ENCODE measurements around the gene ZSCAN32.

ZSCAN32 gene

GRCh38 chr16:3408561-3409197 is 7.9 kb upstream of the ZSCAN32 start:
- no peak for ATAC-seq
- TF ChIP-seq, protein P1, sequence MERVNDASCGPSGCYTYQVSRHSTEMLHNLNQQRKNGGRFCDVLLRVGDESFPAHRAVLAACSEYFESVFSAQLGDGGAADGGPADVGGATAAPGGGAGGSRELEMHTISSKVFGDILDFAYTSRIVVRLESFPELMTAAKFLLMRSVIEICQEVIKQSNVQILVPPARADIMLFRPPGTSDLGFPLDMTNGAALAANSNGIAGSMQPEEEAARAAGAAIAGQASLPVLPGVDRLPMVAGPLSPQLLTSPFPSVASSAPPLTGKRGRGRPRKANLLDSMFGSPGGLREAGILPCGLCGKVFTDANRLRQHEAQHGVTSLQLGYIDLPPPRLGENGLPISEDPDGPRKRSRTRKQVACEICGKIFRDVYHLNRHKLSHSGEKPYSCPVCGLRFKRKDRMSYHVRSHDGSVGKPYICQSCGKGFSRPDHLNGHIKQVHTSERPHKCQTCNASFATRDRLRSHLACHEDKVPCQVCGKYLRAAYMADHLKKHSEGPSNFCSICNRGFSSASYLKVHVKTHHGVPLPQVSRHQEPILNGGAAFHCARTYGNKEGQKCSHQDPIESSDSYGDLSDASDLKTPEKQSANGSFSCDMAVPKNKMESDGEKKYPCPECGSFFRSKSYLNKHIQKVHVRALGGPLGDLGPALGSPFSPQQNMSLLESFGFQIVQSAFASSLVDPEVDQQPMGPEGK (CRISPR knock-in tag; IDR thresholded peaks at IDR 0.05; ENCODE audit: borderline replicate concordance), result no peak
- no peak for TF ChIP-seq ZFP3 (CRISPR knock-in tag; IDR thresholded peaks at IDR 0.05)
- no peak for TF ChIP-seq CSRNP3 (CRISPR knock-in tag; IDR thresholded peaks at IDR 0.05)
- TF ChIP-seq ZNF70 (CRISPR knock-in tag; IDR thresholded peaks at IDR 0.05), result no peak
- no peak for TF ChIP-seq ZC3H10 (CRISPR knock-in tag; IDR thresholded peaks at IDR 0.05)
- no peak for TF ChIP-seq GLIS3 (CRISPR knock-in tag; IDR thresholded peaks at IDR 0.05)
- TF ChIP-seq ZNF565 (CRISPR knock-in tag; conservative IDR thresholded peaks at IDR 0.05; ENCODE audit: low read depth), result no peak
- TF ChIP-seq, protein P2, sequence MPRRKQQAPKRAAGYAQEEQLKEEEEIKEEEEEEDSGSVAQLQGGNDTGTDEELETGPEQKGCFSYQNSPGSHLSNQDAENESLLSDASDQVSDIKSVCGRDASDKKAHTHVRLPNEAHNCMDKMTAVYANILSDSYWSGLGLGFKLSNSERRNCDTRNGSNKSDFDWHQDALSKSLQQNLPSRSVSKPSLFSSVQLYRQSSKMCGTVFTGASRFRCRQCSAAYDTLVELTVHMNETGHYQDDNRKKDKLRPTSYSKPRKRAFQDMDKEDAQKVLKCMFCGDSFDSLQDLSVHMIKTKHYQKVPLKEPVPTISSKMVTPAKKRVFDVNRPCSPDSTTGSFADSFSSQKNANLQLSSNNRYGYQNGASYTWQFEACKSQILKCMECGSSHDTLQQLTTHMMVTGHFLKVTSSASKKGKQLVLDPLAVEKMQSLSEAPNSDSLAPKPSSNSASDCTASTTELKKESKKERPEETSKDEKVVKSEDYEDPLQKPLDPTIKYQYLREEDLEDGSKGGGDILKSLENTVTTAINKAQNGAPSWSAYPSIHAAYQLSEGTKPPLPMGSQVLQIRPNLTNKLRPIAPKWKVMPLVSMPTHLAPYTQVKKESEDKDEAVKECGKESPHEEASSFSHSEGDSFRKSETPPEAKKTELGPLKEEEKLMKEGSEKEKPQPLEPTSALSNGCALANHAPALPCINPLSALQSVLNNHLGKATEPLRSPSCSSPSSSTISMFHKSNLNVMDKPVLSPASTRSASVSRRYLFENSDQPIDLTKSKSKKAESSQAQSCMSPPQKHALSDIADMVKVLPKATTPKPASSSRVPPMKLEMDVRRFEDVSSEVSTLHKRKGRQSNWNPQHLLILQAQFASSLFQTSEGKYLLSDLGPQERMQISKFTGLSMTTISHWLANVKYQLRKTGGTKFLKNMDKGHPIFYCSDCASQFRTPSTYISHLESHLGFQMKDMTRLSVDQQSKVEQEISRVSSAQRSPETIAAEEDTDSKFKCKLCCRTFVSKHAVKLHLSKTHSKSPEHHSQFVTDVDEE (CRISPR knock-in tag; IDR thresholded peaks at IDR 0.05), result no peak
- no peak for TF ChIP-seq PPARA (CRISPR knock-in tag; IDR thresholded peaks at IDR 0.05; ENCODE audit: borderline replicate concordance)
- TF ChIP-seq CSDC2 (CRISPR knock-in tag; IDR thresholded peaks at IDR 0.05), result no peak
- no peak for TF ChIP-seq OSR1 (CRISPR knock-in tag; IDR thresholded peaks at IDR 0.05)
- no peak for TF ChIP-seq RARB (CRISPR knock-in tag; IDR thresholded peaks at IDR 0.05)
- TF ChIP-seq BACH2 (CRISPR knock-in tag; IDR thresholded peaks at IDR 0.05; ENCODE audit: borderline replicate concordance), result no peak
- TF ChIP-seq ARNTL (CRISPR knock-in tag; IDR thresholded peaks at IDR 0.05; ENCODE audit: borderline replicate concordance, low read depth), result no peak
- TF ChIP-seq ESRRG (CRISPR knock-in tag; IDR thresholded peaks at IDR 0.05), result no peak
- TF ChIP-seq ISL1 (CRISPR knock-in tag; IDR thresholded peaks at IDR 0.05), result no peak

GRCh38 chr16:3401719-3402397 is 1.1 kb upstream of the ZSCAN32 start:
- no peak for TF ChIP-seq ZFP3 (CRISPR knock-in tag; IDR thresholded peaks at IDR 0.05)
- TF ChIP-seq, protein P1 (CRISPR knock-in tag; IDR thresholded peaks at IDR 0.05; ENCODE audit: borderline replicate concordance), result no peak
- no peak for TF ChIP-seq ZNF565 (CRISPR knock-in tag; conservative IDR thresholded peaks at IDR 0.05; ENCODE audit: low read depth)
- no peak for TF ChIP-seq CSRNP3 (CRISPR knock-in tag; IDR thresholded peaks at IDR 0.05)
- TF ChIP-seq CSDC2 (CRISPR knock-in tag; IDR thresholded peaks at IDR 0.05), result no peak
- no peak for TF ChIP-seq TCF4 (CRISPR knock-in tag; IDR thresholded peaks at IDR 0.05; ENCODE audit: borderline replicate concordance)
- TF ChIP-seq ESRRG (CRISPR knock-in tag; IDR thresholded peaks at IDR 0.05), result no peak
- no peak for TF ChIP-seq PPARA (CRISPR knock-in tag; IDR thresholded peaks at IDR 0.05; ENCODE audit: borderline replicate concordance)
- TF ChIP-seq ISL1 (CRISPR knock-in tag; IDR thresholded peaks at IDR 0.05), result no peak
- TF ChIP-seq GLIS3 (CRISPR knock-in tag; IDR thresholded peaks at IDR 0.05), result no peak
- no peak for TF ChIP-seq POU6F1 (CRISPR knock-in tag; IDR thresholded peaks at IDR 0.05; ENCODE audit: borderline replicate concordance, low read depth)
- no peak for TF ChIP-seq RARB (CRISPR knock-in tag; IDR thresholded peaks at IDR 0.05)
- TF ChIP-seq ZC3H10 (CRISPR knock-in tag; IDR thresholded peaks at IDR 0.05), result no peak
- TF ChIP-seq, protein P3, sequence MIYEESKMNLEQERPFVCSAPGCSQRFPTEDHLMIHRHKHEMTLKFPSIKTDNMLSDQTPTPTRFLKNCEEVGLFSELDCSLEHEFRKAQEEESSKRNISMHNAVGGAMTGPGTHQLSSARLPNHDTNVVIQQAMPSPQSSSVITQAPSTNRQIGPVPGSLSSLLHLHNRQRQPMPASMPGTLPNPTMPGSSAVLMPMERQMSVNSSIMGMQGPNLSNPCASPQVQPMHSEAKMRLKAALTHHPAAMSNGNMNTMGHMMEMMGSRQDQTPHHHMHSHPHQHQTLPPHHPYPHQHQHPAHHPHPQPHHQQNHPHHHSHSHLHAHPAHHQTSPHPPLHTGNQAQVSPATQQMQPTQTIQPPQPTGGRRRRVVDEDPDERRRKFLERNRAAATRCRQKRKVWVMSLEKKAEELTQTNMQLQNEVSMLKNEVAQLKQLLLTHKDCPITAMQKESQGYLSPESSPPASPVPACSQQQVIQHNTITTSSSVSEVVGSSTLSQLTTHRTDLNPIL (CRISPR knock-in tag; IDR thresholded peaks at IDR 0.05; ENCODE audit: low read depth), result no peak
- no peak for ATAC-seq
